ENCODE measurements around the gene ALG10. TPM values are rescaled to one million over a fixed set of nuclear protein-coding genes. Genes with fewer than 3 reads are reported as not detected.
"Not testable (repeated sequence)": the region's sequence is repeated elsewhere in the genome, so short reads cannot be mapped to it uniquely, and the experiment has no call there.

ALG10 gene
- total and polyA plus RNA-seq, 2 of the 4 experiments (the other 2 are of a cell fraction): 2.7 to 9.7 TPM

DNA sequence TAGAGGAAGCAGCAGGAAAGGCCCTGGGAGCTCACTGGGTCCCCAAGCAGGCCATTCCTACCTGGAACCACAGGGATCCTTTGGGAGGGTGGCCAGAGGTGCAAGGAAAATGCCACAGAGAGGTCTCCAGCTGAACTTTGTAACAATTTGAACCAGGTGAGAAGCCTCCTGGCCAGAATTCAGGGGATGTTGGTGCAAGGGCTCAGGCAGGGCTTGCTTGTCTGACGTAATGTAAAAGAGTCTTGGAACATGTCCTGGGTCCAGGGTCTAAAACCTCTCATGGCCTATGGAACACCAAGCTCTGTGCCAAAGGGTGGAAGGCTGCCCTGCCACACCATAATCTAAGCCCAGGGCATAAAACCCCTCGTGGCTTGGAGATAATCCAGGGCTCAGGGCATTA, 25.6 kb downstream of the ALG10 start:
- WGBS, 2 experiments (ENCODE audit: extremely low coverage in 2 of 2, insufficient read length in 1 of 2): no CpG with 5 or more reads among the region's 2 CpGs
- H3K18ac ChIP-seq (ENCODE audit: low read depth, low read length): not testable (repeated sequence)

More for the DNA sequence above, 25.6 kb downstream of the ALG10 start:
- H2BK5ac ChIP-seq (ENCODE audit: low read depth, low read length, poor library complexity, severe bottlenecking); H3K9me3 ChIP-seq (ENCODE audit: control insufficient read depth, insufficient read depth, low read length); H2AK5ac ChIP-seq (ENCODE audit: low read depth, low read length); H2AFZ ChIP-seq (replicated peaks; ENCODE audit: low read length, poor library complexity); H3K9ac ChIP-seq (ENCODE audit: low read depth, low read length); DNase-seq; H2BK20ac ChIP-seq (ENCODE audit: low read depth, low read length); H3K56ac ChIP-seq (ENCODE audit: extremely low read depth, insufficient read depth, low read length); H4K5ac ChIP-seq (ENCODE audit: low read depth, low read length); H2BK120ac ChIP-seq (ENCODE audit: low read depth, low read length); H3K4ac ChIP-seq (ENCODE audit: low read depth, low read length); H3K23ac ChIP-seq (ENCODE audit: low read depth, low read length); H4K20me1 ChIP-seq (ENCODE audit: insufficient read depth, low read length); intact Hi-C loops (cut with micrococcal nuclease); H3K14ac ChIP-seq (replicated peaks; ENCODE audit: low read depth, low read length); H3K27ac ChIP-seq (ENCODE audit: insufficient read depth, low read length); ATAC-seq (ENCODE audit: low read depth); dilution Hi-C loops (cut with HindIII; ENCODE audit: low sequenced_read_pairs, unreplicated experiment); H3K4me1 ChIP-seq (ENCODE audit: control insufficient read depth, insufficient read depth, low read length); H4K8ac ChIP-seq (ENCODE audit: low read depth in 2 of 2, low read length in 2 of 2); H3K27me3 ChIP-seq (ENCODE audit: control insufficient read depth, insufficient read depth, low read length); H3K4me3 ChIP-seq (ENCODE audit: insufficient read depth, low read depth, low read length); H3K4me2 ChIP-seq (ENCODE audit: low read depth, low read length); H3K36me3 ChIP-seq (ENCODE audit: control insufficient read depth, insufficient read depth, low read length); H2AK9ac ChIP-seq (replicated peaks; ENCODE audit: low read depth, low read length, poor library complexity); H3K9me1 ChIP-seq (ENCODE audit: insufficient read depth, low read length); CTCF ChIA-PET; H4K91ac ChIP-seq (ENCODE audit: insufficient read depth, low read depth, low read length); H2BK15ac ChIP-seq (ENCODE audit: low read depth, low read length); H3K79me1 ChIP-seq (ENCODE audit: low read depth in 1 of 2, low read length in 2 of 2); BruUV-seq (replicated peaks); in situ Hi-C loops (cut with MboI; ENCODE audit: low sequenced_read_pairs); POLR2A ChIA-PET (ENCODE audit: unreplicated experiment): not testable (repeated sequence)
